Activated gamma-delta T cell treated with Interleukin-2 at 50 U/mL for 16 hours (primary cell): ENCODE measurements around the gene PARP15.
A peak's percentile ranks its signal among the peaks of the same experiment; 100 is the strongest.
"Not testable (repeated sequence)": the region's sequence is repeated elsewhere in the genome, so short reads cannot be mapped to it uniquely, and the experiment has no call there.

Source experiments
- DNase-seq: peaks from one replicate; pipeline ENCODE4 v3.0.0-alpha.2; 2020

The PARP15 gene

GRCh38 chr3:122674339-122674738 lies 96.9 kb downstream of the PARP15 start:
- no peak for DNase-seq

GRCh38 chr3:122676759-122677158 lies 99.3 kb downstream of the PARP15 start:
- DNase-seq: no peak

GRCh38 chr3:122677216-122677615 lies 99.8 kb downstream of the PARP15 start:
- DNase-seq: no peak

GRCh38 chr3:122678506-122678905 lies 101.1 kb downstream of the PARP15 start:
- no peak for DNase-seq

GRCh38 chr3:122679085-122679881 lies 101.8 kb downstream of the PARP15 start:
- peak; percentile 80 for DNase-seq

GRCh38 chr3:122679882-122680474 lies 102.5 kb downstream of the PARP15 start:
- DNase-seq: no peak

GRCh38 chr3:122680475-122681283 lies 103.2 kb downstream of the PARP15 start, which contains the start of gene PARP14:
Gene PARP14 (plus strand): TSS chr3:122680839. CDS start chr3:122680884, 45 bp downstream.
- peak; percentile 53 for DNase-seq

DNA sequence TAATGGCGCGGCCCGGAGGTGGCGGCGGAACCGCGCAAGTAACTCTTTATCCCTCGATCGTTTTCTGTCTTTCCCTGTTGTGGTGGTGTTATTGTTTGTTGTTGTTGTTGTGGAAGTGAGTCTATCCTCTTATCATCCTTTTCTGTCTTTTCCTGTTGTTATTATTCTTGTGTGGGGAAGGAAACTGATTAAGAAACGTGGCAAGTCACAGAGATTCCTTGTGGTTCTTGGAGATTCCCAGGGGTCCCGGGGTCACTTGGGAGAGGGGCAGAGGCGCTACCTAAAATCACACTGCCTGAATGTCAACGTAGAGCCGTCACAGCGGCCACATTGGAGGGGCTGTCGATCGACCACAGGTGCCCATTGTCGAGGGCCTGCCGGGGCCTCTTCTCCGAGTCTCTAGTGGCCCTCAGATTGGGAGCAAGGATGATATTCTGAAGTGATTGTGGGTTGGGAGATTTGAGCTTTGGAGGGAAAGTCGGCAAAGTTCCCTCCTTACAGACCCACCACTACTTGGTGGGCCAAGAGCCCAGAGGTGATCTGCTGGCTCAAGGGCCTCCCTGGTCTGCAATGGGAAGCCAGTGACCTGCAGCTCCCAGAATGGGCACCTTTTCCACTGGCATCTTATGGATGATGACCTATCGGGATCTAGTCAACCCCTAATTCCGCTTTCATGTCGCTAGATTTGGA lies 104.0 kb downstream of the PARP15 start:
- no peak for DNase-seq

DNA sequence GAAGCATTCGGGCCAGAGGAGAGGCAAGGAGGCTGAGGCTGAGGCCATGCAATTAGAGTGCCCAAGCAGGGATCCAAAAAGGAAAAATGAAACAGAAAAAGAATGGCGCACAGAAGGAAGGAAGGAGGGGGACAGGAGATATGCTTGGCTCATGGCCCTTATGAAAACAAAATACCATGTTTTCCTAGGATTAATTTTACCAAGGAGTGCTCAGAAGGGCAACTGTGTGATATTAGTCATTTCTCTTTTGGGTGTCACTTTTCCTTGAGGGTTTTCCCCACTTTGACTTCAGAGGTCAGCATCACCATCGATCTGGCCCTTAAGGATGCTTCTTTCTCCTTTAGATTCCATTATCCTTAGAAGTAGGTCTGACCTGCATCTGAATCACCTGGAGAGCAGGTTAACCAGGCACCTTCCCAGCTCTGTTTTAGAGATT lies 104.5 kb downstream of the PARP15 start:
- DNase-seq: no peak

- not testable (repeated sequence) for DNase-seq
Observed at GRCh38 chr3:122682778-122683411, 105.4 kb downstream of the PARP15 start.

DNA sequence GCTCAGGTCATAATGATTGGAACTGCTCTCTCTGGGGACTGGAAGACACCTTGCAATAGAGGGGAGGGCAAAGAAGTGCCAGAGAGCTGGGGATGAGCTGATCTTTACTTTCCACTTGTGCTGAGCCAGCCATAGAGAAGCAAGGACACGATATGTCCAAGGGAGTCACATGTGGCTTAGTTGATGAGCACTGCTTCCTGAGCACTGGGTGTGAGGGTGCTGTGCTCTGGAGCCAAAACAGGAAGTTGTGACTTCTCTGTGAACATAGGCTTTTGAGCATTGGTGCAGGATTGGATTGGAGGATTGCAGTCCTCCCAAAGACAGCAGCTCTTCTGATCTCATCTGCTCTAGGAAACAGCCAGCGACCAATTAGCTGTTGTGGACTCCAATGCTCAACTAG lies 109.8 kb downstream of the PARP15 start:
- no peak for DNase-seq
